Smooth muscle cell (in vitro differentiated cells): ENCODE results near the gene NCKAP5. TPM values are rescaled to one million over a fixed set of nuclear protein-coding genes. Genes with fewer than 3 reads are reported as not detected.

Experiments used
- DNase-seq: peaks from one replicate; lab custom pipeline; 2025; ENCODE audit not compliant: unreplicated experiment; lab: John Stamatoyannopoulos, UW
- H2AFZ ChIP-seq: fragments of 200-600 bp; sonication (generic); 2 replicates; pipeline ENCODE4 v1.6.0; 2016; ENCODE audit warnings: antibody characterized with exemption, low read depth, mild to moderate bottlenecking
- H3F3A ChIP-seq: fragments of 200-600 bp; sonication (generic); 2 replicates; pipeline ENCODE4 v1.6.0; 2017; ENCODE audit warnings: antibody characterized with exemption, low read depth
- H3K27ac ChIP-seq: fragments of 200-600 bp; sonication (generic); 2 replicates; pipeline ENCODE4 v1.5.1; 2016; ENCODE audit warnings: low read depth, mild to moderate bottlenecking
- H3K27me3 ChIP-seq: fragments of 200-600 bp; sonication (generic); 2 replicates; pipeline ENCODE4 v1.6.1; 2016; ENCODE audit warnings: low read depth, mild to moderate bottlenecking
- H3K36me3 ChIP-seq: fragments of 200-600 bp; sonication (generic); 2 replicates; pipeline ENCODE4 v1.5.1; 2016; ENCODE audit warnings: low read depth
- H3K4me1 ChIP-seq: fragments of 200-600 bp; sonication (generic); 2 replicates; pipeline ENCODE4 v1.5.1; 2016; ENCODE audit warnings: low read depth
- H3K4me2 ChIP-seq: fragments of 200-600 bp; sonication (generic); 2 replicates; pipeline ENCODE4 v1.6.0; 2016; ENCODE audit warnings: mild to moderate bottlenecking
- H3K4me3 ChIP-seq: fragments of 200-600 bp; sonication (generic); 2 replicates; pipeline ENCODE4 v1.5.1; 2016; ENCODE audit warnings: mild to moderate bottlenecking
- H3K79me2 ChIP-seq: fragments of 200-600 bp; sonication (generic); 2 replicates; pipeline ENCODE4 v1.6.0; 2016; ENCODE audit warnings: low read depth, mild to moderate bottlenecking
- H3K9ac ChIP-seq: fragments of 200-600 bp; sonication (generic); 2 replicates; pipeline ENCODE4 v1.6.0; 2016; ENCODE audit warnings: low read depth
- H3K9me3 ChIP-seq: fragments of 200-600 bp; sonication (generic); replicated peaks from 2 replicates; pipeline ENCODE4 v1.5.1; 2016; ENCODE audit warnings: low read depth
- H4K20me1 ChIP-seq: fragments of 200-600 bp; sonication (generic); 2 replicates; pipeline ENCODE4 v1.6.0; 2016; ENCODE audit warnings: low read depth
- WGBS: methylation state at CpG from one replicate; pipeline ENCODE4 v1.1.7; 2016; ENCODE audit warnings: low lambda C conversion rate; 5-methylcytosine and 5-hydroxymethylcytosine counted together
- polyA plus RNA-seq: library from polyadenylated mRNA; unstranded; fragments of >200 nt; fragmentation: Nextera tagmentation; extraction: Ambion mirVana; gene quantifications from 2 replicates; pipeline ENCODE4 v1.2.1, GENCODE V29; 2016
- total RNA-seq: library from RNA; depleted of rRNA; stranded (reverse); fragments of >200 nt; gene quantifications from 2 replicates; pipeline ENCODE4 v1.2.3, GENCODE V29; 2014
- TF ChIP-seq, protein P1 (sequence below): fragments of 200-600 bp; sonication (generic); IDR thresholded peaks from 2 replicates; pipeline ENCODE4 v1.5.1; 2017; ENCODE audit warnings: borderline replicate concordance, mild to moderate bottlenecking, antibody characterized with exemption; ENCODE audit not compliant: insufficient read depth, poor library complexity, severe bottlenecking

NCKAP5 gene
- total and polyA plus RNA-seq, 2 experiments from 2014 or later = 4.6 to 9.5 TPM

DNA sequence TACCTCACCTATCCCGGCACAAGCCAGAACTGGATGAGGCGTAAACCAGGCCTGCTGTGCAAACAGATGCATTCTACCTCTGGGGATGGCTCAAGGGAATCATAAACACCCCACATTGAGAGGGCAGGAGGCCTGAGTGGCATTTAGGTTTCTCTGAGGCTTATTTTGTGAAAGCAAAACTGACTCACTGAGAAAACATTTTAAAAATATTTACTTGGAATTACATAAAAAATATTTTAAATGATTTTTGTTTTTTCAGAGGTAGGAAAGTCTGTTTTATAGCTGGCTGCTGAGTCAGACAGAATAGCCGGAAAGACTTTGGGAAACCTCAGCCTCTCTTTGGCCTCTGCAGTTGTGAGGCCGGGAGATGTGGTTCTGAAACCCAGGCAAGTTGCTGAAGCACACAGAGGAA, 244.1 kb downstream of the NCKAP5 start:
- Histone ChIP-seq H3K27ac (peak overlapping the region; percentile 43), H3F3A (peaks cover 4% of the 10 kb centered on the region), H4K20me1 (no peaks in the 10 kb centered on the region), H3K36me3 (no peaks in the 10 kb centered on the region), H2AFZ (no peak overlapping the region), H3K79me2 (no peaks in the 10 kb centered on the region), H3K4me2 (peak overlapping the region; percentile 36), H3K4me1 (no peaks in the 10 kb centered on the region), H3K9me3 (no peaks in the 10 kb centered on the region), H3K9ac (no peak overlapping the region), H3K27me3 (no peaks in the 10 kb centered on the region), H3K4me3 (no peak overlapping the region)
- 32% methylated on average over 4 of the region's 4 CpGs for WGBS
- TF ChIP-seq, protein P1, sequence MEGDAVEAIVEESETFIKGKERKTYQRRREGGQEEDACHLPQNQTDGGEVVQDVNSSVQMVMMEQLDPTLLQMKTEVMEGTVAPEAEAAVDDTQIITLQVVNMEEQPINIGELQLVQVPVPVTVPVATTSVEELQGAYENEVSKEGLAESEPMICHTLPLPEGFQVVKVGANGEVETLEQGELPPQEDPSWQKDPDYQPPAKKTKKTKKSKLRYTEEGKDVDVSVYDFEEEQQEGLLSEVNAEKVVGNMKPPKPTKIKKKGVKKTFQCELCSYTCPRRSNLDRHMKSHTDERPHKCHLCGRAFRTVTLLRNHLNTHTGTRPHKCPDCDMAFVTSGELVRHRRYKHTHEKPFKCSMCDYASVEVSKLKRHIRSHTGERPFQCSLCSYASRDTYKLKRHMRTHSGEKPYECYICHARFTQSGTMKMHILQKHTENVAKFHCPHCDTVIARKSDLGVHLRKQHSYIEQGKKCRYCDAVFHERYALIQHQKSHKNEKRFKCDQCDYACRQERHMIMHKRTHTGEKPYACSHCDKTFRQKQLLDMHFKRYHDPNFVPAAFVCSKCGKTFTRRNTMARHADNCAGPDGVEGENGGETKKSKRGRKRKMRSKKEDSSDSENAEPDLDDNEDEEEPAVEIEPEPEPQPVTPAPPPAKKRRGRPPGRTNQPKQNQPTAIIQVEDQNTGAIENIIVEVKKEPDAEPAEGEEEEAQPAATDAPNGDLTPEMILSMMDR = no peak
- no peak for DNase-seq

DNA sequence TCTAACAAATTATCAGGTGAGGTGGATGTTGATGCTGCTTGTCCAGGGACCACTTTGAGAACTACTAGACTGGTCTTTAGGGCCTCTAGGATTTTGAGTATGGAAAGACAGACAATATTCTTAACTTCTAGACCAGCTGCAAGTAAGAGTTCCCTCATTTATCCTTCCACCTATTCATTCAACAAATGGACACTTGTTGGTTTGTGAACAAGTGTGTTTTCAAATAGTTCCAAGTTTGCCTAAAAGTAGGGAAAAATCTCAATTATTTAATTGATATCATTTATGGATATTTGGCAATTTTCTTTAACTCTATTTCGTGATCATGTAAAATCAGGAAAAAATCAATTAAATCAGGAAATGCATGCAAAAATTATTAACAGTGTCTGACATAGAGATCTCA, 245.4 kb downstream of the NCKAP5 start:
- Histone ChIP-seq H3K9me3 (no peaks in the 10 kb centered on the region), H4K20me1 (no peaks in the 10 kb centered on the region), H3K4me2 (no peak overlapping the region), H3K79me2 (no peaks in the 10 kb centered on the region), H3K36me3 (no peaks in the 10 kb centered on the region), H3K9ac (no peak overlapping the region), H3K27me3 (no peaks in the 10 kb centered on the region), H3K4me3 (no peak overlapping the region), H3K4me1 (no peaks in the 10 kb centered on the region), H2AFZ (no peak overlapping the region), H3F3A (peaks cover 4% of the 10 kb centered on the region), H3K27ac (no peak overlapping the region)
- no peak for DNase-seq
- TF ChIP-seq, protein P1 = no peak
- 86% methylated on average over 1 of the region's 1 CpG for WGBS

DNA sequence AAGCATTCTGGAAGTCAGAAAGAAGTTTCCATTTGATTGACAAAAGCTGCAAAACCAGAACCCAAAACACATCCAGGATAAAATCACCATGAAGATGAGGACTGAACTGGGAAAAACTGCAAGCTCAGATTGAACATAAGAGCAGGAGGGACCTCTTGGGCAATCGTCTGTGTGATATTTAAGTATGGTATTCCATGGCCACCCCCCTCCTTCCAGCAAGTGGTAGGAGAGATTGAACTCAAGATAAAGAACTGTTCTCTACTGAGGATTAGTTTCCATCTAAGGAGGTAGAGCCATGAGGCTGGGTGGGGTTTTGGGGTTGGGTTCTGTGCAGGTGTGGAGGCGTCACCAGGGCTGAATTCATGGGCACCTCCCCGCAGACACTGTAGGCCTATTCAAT, 251.1 kb downstream of the NCKAP5 start:
- H3K27me3 ChIP-seq = no peaks in the 10 kb centered on the region
- no peak overlapping the region for H3K27ac ChIP-seq
- no peaks in the 10 kb centered on the region for H3F3A ChIP-seq
- no peak overlapping the region for H3K4me3 ChIP-seq
- H3K79me2 ChIP-seq = no peaks in the 10 kb centered on the region
- no peaks in the 10 kb centered on the region for H3K9me3 ChIP-seq
- no peak overlapping the region for H3K4me2 ChIP-seq
- H4K20me1 ChIP-seq = no peaks in the 10 kb centered on the region
- no peak overlapping the region for H2AFZ ChIP-seq
- no peak for DNase-seq
- TF ChIP-seq, protein P1 = no peak
- 84% methylated on average over 3 of the region's 3 CpGs for WGBS
- no peaks in the 10 kb centered on the region for H3K36me3 ChIP-seq
- H3K4me1 ChIP-seq = peaks cover 3% of the 10 kb centered on the region
- H3K9ac ChIP-seq = no peak overlapping the region

DNA sequence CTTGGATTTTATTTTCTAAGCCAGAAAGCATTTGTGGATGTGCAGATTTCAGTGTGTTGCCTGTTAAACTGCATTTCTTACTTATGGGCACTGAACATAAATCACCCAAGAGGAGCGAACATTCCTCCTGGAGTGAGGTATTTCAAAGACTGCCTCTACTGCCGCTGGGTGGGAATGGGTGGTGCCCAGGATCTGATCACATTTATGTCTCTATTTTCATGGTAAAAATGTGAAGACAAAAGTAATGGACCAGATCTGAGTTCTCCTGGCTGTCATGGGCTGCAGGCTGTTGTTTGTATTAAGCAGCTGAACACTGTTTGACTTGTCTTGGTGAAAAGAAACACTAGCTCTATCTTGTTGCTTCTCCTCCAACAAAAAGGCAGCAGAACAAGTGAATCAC, 251.7 kb downstream of the NCKAP5 start:
- DNase-seq = no peak
- H3K9me3 ChIP-seq = no peaks in the 10 kb centered on the region
- WGBS = 87% methylated on average over 2 of the region's 2 CpGs
- H3K27me3 ChIP-seq = no peaks in the 10 kb centered on the region
- H3K79me2 ChIP-seq = no peaks in the 10 kb centered on the region
- TF ChIP-seq, protein P1 = no peak
- peaks cover 3% of the 10 kb centered on the region for H3K4me1 ChIP-seq
- no peak overlapping the region for H3K4me2 ChIP-seq
- H3K9ac ChIP-seq = no peak overlapping the region
- no peaks in the 10 kb centered on the region for H4K20me1 ChIP-seq
- H3F3A ChIP-seq = no peaks in the 10 kb centered on the region
- H3K36me3 ChIP-seq = no peaks in the 10 kb centered on the region
- H2AFZ ChIP-seq = no peak overlapping the region
- no peak overlapping the region for H3K27ac ChIP-seq
- no peak overlapping the region for H3K4me3 ChIP-seq
